ENCODE measurements around the gene CALR. TPM values are rescaled to one million over a fixed set of nuclear protein-coding genes. Genes with fewer than 3 reads are reported as not detected.
A peak's percentile ranks its signal among the peaks of the same experiment; 100 is the strongest.

The CALR gene
- total RNA-seq, 1 experiment from 2014 or later: 940 TPM

DNA sequence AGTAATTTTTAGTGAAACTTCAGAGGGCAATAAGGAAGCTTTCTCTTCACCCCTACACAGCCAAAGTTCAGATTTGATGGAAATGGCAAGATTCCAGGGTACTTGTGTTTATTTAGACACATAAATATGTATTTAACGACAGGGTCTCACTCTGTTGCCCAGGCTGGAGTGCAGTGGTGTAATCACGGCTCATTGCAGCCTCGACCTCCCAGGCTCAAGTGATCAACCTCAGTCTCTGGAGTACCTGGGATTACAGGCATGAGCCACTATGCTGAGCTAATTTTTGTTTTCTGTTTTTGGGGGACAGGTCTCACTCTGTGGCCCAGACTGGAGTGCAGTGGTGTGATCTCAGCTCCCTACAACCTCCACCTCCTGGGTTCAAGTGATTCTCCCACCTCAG is 17.4 kb upstream of the CALR start:
- H3K4me3 ChIP-seq: no peak overlapping the region
- no peaks in the 10 kb centered on the region for H3K9me3 ChIP-seq (replicated peaks)
- peaks cover 38% of the 10 kb centered on the region for H3K36me3 ChIP-seq
- no peak for DNase-seq
- no peak overlapping the region for H3K27ac ChIP-seq
- H3K4me1 ChIP-seq: no peaks in the 10 kb centered on the region
- no peaks in the 10 kb centered on the region for H3K27me3 ChIP-seq

DNA sequence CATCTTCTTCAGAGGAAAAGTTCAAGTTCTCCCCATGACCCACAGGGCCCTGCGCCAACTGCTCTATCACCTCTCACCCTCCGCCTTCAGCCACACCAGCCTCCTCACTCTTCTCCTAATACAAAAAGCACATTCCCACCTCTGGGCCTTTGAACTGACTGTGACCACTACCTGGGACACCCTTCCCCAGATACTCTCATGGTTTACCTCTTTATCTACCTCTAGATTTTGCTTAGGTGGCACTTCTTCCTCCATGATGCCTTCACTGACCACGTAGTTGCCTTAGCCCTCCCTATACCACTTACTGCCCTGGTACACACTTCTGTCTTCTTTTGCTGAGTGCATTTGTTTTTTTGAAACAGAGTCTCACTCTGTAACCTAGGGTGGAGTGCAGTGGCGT is 15.4 kb upstream of the CALR start:
- no peak for DNase-seq
- Histone ChIP-seq H3K27me3 (no peaks in the 10 kb centered on the region), H3K4me3 (no peak overlapping the region), H3K27ac (no peak overlapping the region), H3K9me3 (replicated peaks) (no peaks in the 10 kb centered on the region), H3K4me1 (no peaks in the 10 kb centered on the region), H3K36me3 (peaks cover 52% of the 10 kb centered on the region)

DNA sequence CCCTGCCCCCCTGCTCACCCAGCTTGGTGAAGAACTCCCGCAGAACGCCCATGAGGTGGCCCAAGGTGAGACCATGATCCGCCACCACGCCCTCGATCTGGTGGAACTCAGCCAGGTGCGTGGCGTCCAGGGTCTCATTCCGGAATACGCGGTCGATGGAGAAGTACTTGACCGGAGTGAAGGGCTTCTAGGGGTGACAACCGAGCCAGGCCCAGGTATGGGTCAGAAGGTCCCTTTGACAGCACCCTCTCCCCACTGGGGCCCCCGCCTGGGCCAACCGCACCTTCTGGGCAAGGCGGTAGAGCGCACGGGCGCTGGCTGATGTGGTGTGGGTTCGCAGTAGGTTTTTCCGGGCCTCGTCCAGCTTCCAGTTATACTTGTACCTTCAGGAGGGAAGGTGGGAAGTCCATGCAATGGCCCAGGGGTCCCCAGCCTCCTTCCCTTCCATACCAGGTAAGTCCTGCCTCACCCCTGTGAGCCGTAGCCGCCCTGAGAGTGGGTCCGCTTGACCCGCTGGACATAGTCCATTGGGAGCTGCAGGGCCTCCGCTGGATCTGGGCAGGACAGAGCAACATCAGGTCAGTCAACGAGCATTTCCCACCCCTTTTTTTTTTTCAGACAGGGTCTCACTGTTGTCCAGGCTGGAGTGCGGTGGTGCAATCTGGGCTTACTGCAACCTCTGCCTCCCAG is 13.6 kb upstream of the CALR start:
- no peak for DNase-seq
- peaks cover 68% of the 10 kb centered on the region for H3K36me3 ChIP-seq
- H3K9me3 ChIP-seq (replicated peaks): no peaks in the 10 kb centered on the region
- H3K4me3 ChIP-seq: no peak overlapping the region
- H3K27me3 ChIP-seq: no peaks in the 10 kb centered on the region
- H3K27ac ChIP-seq: no peak overlapping the region
- no peaks in the 10 kb centered on the region for H3K4me1 ChIP-seq

DNA sequence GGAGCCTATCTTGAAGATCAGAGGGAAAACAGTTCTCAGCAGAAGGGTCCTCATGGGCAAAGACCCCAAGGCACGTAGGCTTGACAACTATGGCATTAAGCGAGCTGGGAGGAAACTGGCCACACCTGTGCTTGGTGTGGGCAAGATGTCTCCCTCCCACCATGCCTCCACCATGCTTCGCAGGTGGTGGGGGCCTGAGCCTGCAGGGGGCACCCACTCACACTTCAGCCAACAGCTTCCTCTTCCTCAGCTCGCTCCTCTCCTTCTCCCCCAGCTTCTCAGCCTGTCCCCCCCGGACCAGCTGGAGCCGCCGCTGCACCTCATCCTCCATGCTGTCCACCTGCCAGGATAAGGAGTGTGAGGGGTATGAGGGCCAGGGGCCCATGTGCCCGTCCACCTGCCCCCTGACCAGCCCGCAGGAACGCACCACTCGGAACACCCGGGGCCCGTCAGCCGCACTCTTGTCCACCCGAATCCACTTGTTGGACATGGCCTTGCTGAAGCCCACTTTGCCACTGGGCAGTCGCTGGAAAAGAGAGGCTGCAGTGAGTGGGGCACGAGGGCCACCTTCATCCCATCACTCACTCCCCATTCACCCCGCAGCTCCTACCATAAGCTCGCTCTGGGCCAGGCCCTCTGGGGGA is 8.3 kb upstream of the CALR start:
- Histone ChIP-seq H3K27ac (no peak overlapping the region), H3K4me3 (no peak overlapping the region), H3K9me3 (replicated peaks) (no peaks in the 10 kb centered on the region), H3K27me3 (no peaks in the 10 kb centered on the region), H3K36me3 (peaks cover 52% of the 10 kb centered on the region), H3K4me1 (peaks cover 8% of the 10 kb centered on the region; the same call in 1 of the 2 replicates)
- no peak for DNase-seq

DNA sequence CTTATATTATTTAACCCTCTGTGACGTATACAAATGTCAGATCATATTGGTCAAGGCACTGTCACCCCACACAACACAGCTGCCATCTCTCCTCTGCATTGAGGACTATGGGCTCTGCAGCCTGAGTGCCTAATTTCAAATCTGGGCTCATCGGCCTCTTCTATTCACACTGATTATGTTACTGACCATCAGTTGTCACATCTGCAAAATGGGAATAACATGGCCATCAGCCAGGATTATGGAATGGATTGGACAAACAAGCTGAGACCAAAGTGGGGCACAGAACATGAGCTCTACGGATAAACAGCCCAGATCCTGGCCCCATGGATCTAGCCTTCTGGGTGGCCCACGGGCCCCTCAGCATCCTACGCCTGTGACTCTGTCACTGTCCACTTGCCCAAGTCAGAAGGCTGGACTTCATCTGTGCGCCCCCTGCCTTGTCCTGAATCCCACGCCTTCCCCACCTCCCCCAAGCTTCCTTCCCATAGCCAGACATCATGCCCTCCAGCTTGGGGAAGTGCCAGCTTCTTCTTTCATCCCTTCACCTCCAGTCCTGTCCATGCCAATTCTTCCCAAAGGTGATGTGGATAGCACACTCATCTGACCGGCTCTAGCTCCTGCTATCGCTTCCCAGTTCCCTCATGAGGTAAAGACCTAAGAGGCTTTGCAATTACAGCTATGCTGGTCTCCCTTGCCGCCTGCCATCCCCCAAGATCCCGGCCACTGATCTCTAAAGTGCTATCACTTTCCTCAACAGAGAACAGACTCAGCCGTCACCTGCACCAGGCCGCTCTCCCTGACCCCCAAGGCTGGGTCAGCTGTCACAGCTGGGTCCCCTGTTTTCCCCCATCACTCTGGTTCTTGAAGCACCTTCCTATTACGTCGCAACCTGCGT is 5.8 kb upstream of the CALR start:
- Histone ChIP-seq H3K36me3 (peaks cover 28% of the 10 kb centered on the region), H3K4me3 (peak overlapping the region; percentile 91), H3K27ac (peak overlapping the region; percentile 53; the same call in 1 of the 2 replicates), H3K4me1 (peaks cover 11% of the 10 kb centered on the region; the same call in 1 of the 2 replicates), H3K27me3 (no peaks in the 10 kb centered on the region), H3K9me3 (replicated peaks) (no peaks in the 10 kb centered on the region)
- no peak for DNase-seq

DNA sequence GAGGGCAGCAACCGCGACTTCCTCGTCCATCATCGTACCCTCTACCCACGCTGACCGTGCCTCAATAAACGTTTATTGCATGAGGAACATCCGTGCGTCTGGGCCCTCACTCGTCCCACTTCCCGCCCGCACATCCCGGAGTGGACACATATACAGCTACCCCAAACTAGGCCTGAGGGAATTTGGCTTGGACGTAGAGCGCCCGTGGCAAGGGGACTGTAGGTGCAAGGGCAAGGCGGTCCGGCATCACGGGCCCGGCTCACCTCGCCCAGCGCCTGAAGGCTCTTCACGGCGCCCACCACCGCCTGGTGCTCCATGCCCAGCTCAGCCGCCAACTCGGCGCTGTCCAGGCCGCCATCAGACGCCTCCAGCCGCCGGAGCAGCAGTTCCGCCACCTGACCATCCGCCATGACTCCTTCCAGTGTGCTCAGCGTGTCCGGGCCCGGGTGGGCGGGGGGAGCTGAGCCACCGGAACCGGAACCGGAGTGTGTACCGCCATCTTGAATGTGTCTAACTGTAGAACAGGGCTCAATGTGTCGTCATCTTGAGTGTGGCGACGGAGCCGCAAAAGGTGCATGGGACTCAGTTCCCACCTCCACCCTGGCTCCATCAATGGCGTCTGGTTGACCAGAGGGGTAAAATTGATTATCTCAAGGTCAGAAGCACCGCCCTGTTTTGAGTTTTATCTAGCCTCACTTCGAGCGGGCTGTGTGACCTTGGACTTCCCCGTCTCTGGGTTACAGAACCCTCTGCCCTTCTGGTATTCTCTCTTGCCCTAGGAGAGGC is 4.9 kb upstream of the CALR start, which contains the start of gene FARSA:
TSS of gene FARSA (minus strand) at position 425 of the 786 bp plus-strand sequence. CDS start at position 410, 15 bp downstream.
- no peaks in the 10 kb centered on the region for H3K9me3 ChIP-seq (replicated peaks)
- peaks cover 23% of the 10 kb centered on the region for H3K36me3 ChIP-seq
- DNase-seq: peak; percentile 94 to 97
- peak within 1 kb of the TSS; percentile 91 for H3K4me3 ChIP-seq
- peak within 1 kb of the TSS; percentile 53 for H3K27ac ChIP-seq
- H3K4me1 ChIP-seq: peaks cover 11% of the 10 kb centered on the region; the same call in 1 of the 2 replicates
- no peaks in the 10 kb centered on the region for H3K27me3 ChIP-seq

DNA sequence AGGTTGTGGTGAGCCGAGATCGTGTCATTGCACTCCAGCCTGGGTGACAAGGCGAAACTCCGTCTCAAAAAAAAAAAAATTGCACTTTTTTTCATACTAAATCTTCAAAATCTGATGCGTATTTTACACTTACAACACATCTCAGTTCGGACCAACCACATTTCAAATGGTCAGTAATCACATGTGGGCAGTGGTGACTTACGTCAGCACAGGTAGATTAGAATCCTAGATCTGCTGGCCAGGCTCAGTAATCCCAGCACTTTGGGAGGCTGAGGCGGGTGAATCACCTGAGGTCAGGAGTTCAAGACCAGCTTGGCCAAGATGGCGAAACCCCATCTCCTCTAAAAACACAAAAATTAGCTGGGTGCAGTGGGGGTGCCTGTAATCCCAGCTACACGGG is 3.3 kb upstream of the CALR start:
- DNase-seq: no peak

DNA sequence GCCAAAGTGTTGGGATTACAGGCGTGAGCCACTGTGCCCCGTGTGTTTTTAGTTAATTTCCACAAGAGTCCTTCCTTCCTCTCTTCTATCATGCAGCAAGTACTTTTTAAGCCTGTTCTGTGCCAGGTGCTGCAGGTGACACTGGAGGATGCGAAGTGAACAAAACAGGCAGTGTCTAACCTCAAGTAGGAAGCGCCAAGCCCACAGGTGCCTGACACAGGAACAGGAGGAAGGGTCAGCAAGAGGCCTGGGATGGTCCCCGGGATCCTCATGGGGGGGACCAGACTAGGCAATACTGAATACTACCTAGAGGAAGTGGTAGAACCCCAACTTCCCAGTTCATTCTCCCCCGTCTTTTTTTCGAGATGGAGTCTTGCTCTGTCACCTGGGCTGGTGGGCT is 1.8 kb upstream of the CALR start:
- DNase-seq: no peak
- peaks cover 26% of the 10 kb centered on the region for H3K36me3 ChIP-seq
- H3K4me3 ChIP-seq: no peak overlapping the region
- H3K4me1 ChIP-seq: peaks cover 22% of the 10 kb centered on the region
- no peaks in the 10 kb centered on the region for H3K9me3 ChIP-seq (replicated peaks)
- no peaks in the 10 kb centered on the region for H3K27me3 ChIP-seq
- H3K27ac ChIP-seq: no peak overlapping the region

More for the DNA sequence above, 3.3 kb upstream of the CALR start:
- no peak overlapping the region for H3K4me3 ChIP-seq
- no peaks in the 10 kb centered on the region for H3K9me3 ChIP-seq (replicated peaks)
- no peaks in the 10 kb centered on the region for H3K27me3 ChIP-seq
- H3K36me3 ChIP-seq: peaks cover 20% of the 10 kb centered on the region
- H3K4me1 ChIP-seq: peaks cover 17% of the 10 kb centered on the region
- H3K27ac ChIP-seq: no peak overlapping the region

DNA sequence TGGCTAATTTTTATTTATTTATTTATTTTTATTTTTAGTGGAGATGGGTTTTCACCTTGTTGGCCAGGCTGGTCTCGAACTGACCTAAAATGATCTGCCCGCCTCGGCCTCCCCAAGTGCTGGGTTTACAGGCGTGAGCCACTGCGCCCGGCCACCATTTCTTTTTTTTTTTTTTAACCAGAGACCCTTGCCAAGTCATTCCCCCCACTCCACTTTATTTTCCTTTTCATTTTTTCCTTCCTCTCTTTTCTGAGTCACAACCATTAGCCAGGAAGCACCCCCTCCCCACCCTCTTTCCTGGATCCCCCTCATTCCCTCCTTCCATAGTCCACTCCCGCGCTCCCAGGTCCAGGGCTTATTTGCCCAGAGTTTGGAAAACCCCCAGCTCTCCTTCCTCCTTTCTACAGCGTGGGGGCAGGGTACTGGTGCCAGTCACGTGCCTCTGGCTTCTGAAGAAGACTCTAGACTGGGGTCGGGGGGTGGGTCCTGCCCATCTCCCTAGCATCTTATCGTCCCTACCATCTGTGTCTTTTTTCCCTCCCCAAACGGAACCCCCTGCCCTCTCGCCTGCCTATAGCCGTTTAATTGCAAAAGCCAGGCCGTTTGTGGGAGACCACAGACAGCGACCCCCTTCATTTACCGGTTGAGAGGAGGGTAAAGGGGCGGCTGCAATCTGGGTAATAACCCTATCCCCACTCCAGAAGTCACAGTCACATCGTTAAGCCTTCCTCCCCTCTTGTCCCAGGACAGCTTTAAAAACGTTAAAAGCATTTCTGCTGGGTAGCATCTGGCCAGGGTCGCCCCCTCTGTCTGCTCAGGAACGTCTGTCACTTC is 1.1 kb upstream of the CALR start:
- Histone ChIP-seq H3K4me1 (peaks cover 22% of the 10 kb centered on the region), H3K36me3 (peaks cover 33% of the 10 kb centered on the region), H3K9me3 (replicated peaks) (no peaks in the 10 kb centered on the region), H3K4me3 (peak overlapping the region; percentile 90), H3K27me3 (no peaks in the 10 kb centered on the region), H3K27ac (peak overlapping the region; percentile 57)
- DNase-seq: peak; percentile 78 to 82

DNA sequence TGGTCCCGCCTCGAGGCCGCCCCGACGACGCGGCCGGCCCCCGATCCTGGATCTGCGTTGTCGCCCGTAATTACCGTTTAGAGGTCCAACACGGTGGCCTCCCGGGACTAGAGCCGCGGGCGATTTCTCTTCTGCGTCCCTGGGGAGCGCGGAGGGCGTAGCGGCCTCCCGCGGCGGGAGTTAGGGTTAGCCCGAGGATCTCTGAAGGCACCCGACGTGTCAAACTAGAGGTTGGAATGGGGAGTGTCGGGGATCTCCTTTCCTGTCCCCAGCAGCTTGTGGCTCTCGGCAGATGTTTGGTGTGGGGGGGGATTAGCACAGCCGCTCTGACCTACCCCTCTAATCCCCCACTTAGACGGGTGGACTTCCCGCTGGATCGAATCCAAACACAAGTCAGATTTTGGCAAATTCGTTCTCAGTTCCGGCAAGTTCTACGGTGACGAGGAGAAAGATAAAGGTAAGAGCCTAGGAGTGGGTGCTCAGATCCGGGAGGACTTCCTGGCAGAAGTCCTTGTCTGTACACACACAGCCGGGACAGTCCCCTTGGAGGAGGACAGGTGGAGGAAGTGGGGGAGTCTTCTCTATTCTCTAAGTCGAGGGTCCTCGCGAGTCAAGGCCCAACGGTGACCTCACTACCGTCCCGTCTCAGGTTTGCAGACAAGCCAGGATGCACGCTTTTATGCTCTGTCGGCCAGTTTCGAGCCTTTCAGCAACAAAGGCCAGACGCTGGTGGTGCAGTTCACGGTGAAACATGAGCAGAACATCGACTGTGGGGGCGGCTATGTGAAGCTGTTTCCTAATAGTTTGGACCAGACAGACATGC is 581 bp downstream of the CALR start:
- no peaks in the 10 kb centered on the region for H3K9me3 ChIP-seq (replicated peaks)
- DNase-seq: peak; percentile 59
- peaks cover 46% of the 10 kb centered on the region for H3K36me3 ChIP-seq
- H3K4me1 ChIP-seq: peaks cover 17% of the 10 kb centered on the region
- no peaks in the 10 kb centered on the region for H3K27me3 ChIP-seq
- peak overlapping the region; percentile 50 for H3K27ac ChIP-seq
- peak overlapping the region; percentile 90 for H3K4me3 ChIP-seq

DNA sequence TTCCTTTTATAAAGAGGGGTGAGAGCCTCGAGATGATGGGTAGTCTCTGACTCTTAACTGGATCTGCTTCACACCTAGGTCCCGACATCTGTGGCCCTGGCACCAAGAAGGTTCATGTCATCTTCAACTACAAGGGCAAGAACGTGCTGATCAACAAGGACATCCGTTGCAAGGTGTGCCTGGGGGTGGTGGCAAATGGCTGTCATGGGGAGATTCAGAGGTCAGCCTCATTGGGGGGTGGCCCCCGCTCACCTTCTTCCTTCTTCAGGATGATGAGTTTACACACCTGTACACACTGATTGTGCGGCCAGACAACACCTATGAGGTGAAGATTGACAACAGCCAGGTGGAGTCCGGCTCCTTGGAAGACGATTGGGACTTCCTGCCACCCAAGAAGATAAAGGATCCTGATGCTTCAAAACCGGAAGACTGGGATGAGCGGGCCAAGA is 1.6 kb downstream of the CALR start:
- peaks cover 55% of the 10 kb centered on the region for H3K36me3 ChIP-seq
- peak overlapping the region; percentile 90 for H3K4me3 ChIP-seq
- peaks cover 15% of the 10 kb centered on the region for H3K4me1 ChIP-seq
- no peaks in the 10 kb centered on the region for H3K27me3 ChIP-seq
- no peak overlapping the region for H3K27ac ChIP-seq
- no peak for DNase-seq
- H3K9me3 ChIP-seq (replicated peaks): no peaks in the 10 kb centered on the region

DNA sequence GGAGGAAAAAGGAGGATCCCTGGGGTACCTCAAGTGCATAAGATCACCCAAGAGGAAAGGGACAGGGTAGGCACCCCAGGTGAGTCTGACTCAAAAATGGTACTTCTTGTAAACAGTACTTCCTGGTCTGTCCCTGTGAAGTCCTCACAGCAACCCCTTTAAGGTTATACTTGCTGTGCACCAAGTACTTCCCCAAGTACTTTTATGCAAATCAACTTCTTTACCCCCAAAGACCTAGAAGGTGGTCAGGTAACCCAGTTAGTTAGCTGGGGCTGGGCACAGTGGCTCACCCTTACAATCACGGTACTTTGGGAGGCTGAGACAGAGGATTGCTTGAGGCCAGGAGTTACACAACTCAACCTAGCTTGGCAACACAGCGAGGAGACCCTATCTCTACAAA is 2.5 kb downstream of the CALR start:
- H3K9me3 ChIP-seq (replicated peaks): no peaks in the 10 kb centered on the region
- no peak overlapping the region for H3K27ac ChIP-seq
- H3K4me1 ChIP-seq: peaks cover 15% of the 10 kb centered on the region
- no peaks in the 10 kb centered on the region for H3K27me3 ChIP-seq
- no peak overlapping the region for H3K4me3 ChIP-seq
- H3K36me3 ChIP-seq: peaks cover 56% of the 10 kb centered on the region
- DNase-seq: no peak
